ENCODE data around the gene SOX8.

SOX8 gene

GRCh38 chr16:1034230-1035065, 52.9 kb downstream of the SOX8 start:
- Histone ChIP-seq H3K36me3 (ENCODE audit: control insufficient read depth, insufficient read depth, low read length) (no peaks in the 10 kb centered on the region), H3K27me3 (ENCODE audit: control insufficient read depth, insufficient read depth, low read length) (no peaks in the 10 kb centered on the region), H3K9me3 (ENCODE audit: control insufficient read depth, insufficient read depth, low read length) (no peaks in the 10 kb centered on the region), H3K4me1 (ENCODE audit: control insufficient read depth, insufficient read depth, low read length) (no peaks in the 10 kb centered on the region), H3K4me3 (ENCODE audit: low read depth, low read length) (no peak overlapping the region), H3K9ac (ENCODE audit: low read depth, low read length) (no peak overlapping the region)

- Histone ChIP-seq H3K9me3 (ENCODE audit: control insufficient read depth, insufficient read depth, low read length) (no peaks in the 10 kb centered on the region), H3K9ac (ENCODE audit: low read depth, low read length) (no peak overlapping the region), H3K4me1 (ENCODE audit: control insufficient read depth, insufficient read depth, low read length) (no peaks in the 10 kb centered on the region), H3K27me3 (ENCODE audit: control insufficient read depth, insufficient read depth, low read length) (no peaks in the 10 kb centered on the region), H3K36me3 (ENCODE audit: control insufficient read depth, insufficient read depth, low read length) (no peaks in the 10 kb centered on the region), H3K4me3 (ENCODE audit: low read depth, low read length) (no peak overlapping the region)
Measured at GRCh38 chr16:1035066-1035415, 53.5 kb downstream of the SOX8 start.

- H3K9ac ChIP-seq (ENCODE audit: low read depth, low read length): no peak overlapping the region
- H3K4me1 ChIP-seq (ENCODE audit: control insufficient read depth, insufficient read depth, low read length): no peaks in the 10 kb centered on the region
- H3K36me3 ChIP-seq (ENCODE audit: control insufficient read depth, insufficient read depth, low read length): no peaks in the 10 kb centered on the region
- H3K27me3 ChIP-seq (ENCODE audit: control insufficient read depth, insufficient read depth, low read length): no peaks in the 10 kb centered on the region
- no peaks in the 10 kb centered on the region for H3K9me3 ChIP-seq (ENCODE audit: control insufficient read depth, insufficient read depth, low read length)
- no peak overlapping the region for H3K4me3 ChIP-seq (ENCODE audit: low read depth, low read length)
Measured at GRCh38 chr16:1036166-1036565, 54.6 kb downstream of the SOX8 start.

Measured in iPS-15b (cell line).